Dermis blood vessel endothelial cell (primary cell): ENCODE results near the gene TMEM44. TPM values are rescaled to one million over a fixed set of nuclear protein-coding genes. Genes with fewer than 3 reads are reported as not detected.

Experiments used
- DNase-seq: peaks from one replicate; pipeline ENCODE4 v3.0.0; 2010
- total RNA-seq: library from RNA; depleted of rRNA; stranded (reverse); fragments of >200 nt; gene quantifications from 2 replicates; pipeline ENCODE4 v1.2.3, GENCODE V29; 2014

Gene TMEM44, protein sequence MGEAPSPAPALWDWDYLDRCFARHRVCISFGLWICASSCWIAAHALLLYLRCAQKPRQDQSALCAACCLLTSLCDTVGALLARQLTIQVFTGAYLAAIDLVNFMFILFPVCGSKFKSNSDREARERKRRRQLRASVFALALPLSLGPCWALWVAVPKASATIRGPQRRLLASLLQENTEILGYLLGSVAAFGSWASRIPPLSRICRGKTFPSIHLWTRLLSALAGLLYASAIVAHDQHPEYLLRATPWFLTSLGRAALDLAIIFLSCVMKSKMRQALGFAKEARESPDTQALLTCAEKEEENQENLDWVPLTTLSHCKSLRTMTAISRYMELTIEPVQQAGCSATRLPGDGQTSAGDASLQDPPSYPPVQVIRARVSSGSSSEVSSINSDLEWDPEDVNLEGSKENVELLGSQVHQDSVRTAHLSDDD
- total RNA-seq, result 50.3 and 96.5 TPM in 2 replicates

GRCh38 chr3:194633349-194634004, at the start of gene TMEM44:
TSS of gene TMEM44 (minus strand) at chr3:194633419. CDS start at chr3:194633215, 204 bp downstream.
- peak; percentile 93 for DNase-seq

GRCh38 chr3:194682694-194683310, 49.6 kb upstream of the TMEM44 start:
- peak; percentile 94 for DNase-seq

- no peak for DNase-seq
These were observed 49.0 kb upstream of the TMEM44 start for GRCh38 chr3:194682189-194682693.

GRCh38 chr3:194680888-194681615, 47.8 kb upstream of the TMEM44 start:
- no peak for DNase-seq

GRCh38 chr3:194676471-194676870, 43.3 kb upstream of the TMEM44 start:
- DNase-seq, result no peak

- DNase-seq, result no peak
These were observed 42.5 kb upstream of the TMEM44 start for GRCh38 chr3:194675680-194676079.

- DNase-seq, result no peak
These were observed 41.9 kb upstream of the TMEM44 start for GRCh38 chr3:194675081-194675640.

DNA sequence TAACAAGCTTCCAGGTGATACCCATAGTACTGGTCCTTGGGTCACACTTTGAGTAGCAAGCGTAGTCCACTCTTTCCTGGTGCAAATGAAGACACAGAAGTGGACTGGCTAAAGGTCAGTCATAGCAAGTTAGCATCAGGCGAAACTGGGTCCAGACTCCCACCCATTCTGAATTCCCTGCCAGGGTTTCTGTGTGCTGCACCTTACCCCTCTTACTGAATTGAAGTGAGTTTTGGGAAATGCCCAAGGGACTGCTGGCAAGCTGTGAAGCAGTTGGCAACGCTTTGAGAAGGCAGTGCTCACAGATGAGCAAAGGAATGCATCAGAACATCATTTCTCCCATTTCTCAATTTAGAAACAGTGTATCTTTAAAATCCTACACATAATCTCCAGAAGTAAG, 40.5 kb upstream of the TMEM44 start:
- DNase-seq, result no peak

GRCh38 chr3:194672876-194673275, 39.7 kb upstream of the TMEM44 start:
- DNase-seq, result peak; percentile 66

DNA sequence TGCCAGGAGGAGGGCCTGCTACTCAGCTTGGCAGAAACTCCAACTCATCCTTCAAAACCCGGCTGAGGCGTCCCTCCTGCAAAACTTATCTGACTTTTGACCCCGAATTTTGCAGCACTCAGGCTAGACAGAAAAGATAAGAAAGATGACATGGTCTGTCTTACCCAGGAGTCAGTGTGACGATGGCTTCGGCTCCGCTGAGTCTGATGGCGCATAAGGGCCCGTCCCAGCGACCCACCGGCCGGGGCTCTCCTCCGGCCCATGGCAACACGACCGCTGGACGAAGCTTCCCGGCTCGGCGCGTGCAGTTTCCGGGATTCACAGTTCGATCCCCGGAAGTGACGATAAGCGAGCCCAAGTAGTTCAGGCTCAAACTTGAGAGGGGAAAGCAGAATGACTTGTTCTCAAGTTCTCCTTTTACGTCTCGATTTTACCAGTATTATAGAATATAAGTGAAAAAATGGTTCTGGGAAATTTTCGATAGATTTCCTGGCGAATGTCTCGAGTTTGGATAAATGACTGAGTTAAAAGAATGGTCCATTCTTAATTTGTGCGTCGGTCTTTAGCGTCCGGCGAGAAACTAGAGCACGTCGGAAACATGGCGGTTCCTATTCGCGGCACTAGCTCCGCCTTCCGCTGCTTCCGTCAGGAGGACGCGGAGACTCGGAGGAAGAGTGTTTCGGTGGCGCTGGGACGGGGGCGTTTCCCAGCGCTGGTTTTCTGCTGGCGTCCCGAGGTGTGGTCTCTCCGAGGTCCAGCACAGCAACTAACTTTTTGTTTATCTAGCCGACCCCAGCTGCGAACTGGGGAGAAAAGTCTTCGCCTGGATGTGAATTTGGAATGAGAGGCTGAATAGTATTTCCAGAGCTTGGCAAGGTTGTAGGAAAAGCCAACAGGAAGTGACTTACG, 38.9 kb upstream of the TMEM44 start, which contains the start of gene LSG1:
Gene LSG1, minus strand, starts transcription at position 292 of the 909 bp plus-strand sequence. Its CDS starts 29 bp downstream, at position 263.
- DNase-seq, result peak; percentile 97

DNA sequence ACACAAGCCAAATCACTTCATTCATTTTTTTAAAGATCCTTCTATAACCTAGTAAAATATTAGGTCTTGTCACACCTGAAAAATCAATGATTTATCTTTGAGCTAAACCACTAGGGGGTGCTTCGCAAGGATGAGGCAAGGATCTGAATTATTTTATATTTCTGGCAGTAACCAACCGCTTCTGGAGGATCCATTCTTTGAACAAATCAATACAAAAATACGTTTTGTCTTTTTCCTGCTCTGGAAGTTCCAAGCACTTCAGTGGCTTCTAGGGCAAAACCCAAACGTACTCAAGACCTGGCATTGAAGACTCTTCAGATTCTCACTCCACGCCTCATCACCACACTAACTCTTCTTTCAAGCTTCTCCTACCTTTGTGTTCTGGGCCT, 38.3 kb upstream of the TMEM44 start:
- peak; percentile 70 for DNase-seq

DNA sequence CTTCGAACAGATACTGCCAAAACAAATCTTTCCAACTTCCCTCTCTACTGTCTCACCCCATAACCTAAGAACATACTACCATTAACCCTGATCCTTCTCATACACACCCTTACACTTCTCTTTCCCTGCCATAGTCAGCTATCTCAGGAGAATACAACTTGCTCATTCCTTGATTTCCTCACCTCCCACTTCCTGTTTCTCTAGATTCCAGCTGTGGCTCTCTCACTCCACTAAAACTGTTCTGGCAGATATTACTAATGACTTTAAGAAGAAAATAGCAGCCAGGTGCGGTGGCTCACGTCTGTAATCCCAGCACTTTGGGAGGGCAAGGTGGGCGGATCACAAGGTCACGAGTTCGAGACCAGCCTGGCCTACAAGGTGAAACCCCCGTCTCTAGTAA, 34.1 kb upstream of the TMEM44 start:
- no peak for DNase-seq

DNA sequence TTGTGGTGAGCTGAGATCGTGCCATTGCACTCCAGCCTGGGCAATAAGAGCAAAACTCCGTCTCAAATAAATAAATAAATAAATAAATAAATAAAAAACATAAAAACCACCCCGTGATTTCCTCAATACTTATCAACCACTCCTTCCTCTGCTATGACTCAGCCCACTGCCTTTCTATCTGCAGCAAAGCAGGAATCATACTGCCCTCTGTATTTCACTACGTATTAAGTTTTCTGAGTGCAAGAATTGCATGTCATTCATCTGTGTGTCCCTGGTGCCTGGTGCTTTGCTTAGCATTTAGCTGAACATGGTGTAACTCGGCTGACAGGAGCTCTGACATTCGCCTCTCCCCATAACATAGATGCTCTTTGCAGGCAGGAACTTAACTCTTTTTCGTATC, 31.6 kb upstream of the TMEM44 start:
- DNase-seq, result peak; percentile 92

DNA sequence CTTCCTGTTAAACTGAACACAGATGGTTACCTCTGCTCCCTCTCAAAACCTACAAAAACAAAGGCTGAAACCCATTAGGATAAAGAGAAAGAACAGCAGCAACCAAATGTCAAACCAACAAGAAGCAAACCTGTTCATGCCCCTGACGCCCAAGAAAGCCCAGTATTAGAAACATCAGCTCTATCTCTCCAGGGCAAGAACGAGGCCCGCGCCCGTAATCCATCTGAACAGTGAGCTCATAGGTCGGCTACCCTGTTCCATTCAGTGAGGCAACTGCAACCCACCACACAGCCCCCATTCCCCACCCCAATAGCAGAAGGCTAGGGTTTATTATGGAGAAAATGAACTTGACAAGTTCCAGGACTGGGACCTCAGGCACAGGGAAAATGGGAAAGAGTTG, 28.7 kb upstream of the TMEM44 start:
- DNase-seq, result no peak

GRCh38 chr3:194661374-194661773, 28.2 kb upstream of the TMEM44 start:
- DNase-seq, result peak; percentile 89

DNA sequence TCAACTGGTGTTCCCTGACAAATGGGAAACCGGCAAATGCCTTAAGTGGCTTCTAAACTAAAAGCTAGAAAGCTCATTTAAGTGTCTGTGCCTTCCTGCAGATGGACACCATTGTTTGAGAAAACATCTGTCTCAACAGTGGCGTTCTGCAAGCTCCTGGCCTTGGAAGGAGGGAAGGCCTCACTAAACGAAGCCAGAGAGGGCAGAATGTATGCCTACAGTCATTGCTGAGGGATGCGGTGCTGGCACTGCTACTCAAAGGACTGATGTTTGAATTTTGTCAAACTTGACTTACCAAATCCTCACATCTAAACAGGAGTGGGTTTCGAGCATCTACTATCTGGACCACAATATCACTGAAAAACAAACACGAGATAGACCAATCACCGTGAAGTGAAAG, 26.6 kb upstream of the TMEM44 start:
- no peak for DNase-seq

- DNase-seq, result peak; percentile 85
These were observed 25.4 kb upstream of the TMEM44 start for GRCh38 chr3:194658477-194659242.

- DNase-seq, result no peak
These were observed 24.2 kb upstream of the TMEM44 start for GRCh38 chr3:194657439-194657838.

DNA sequence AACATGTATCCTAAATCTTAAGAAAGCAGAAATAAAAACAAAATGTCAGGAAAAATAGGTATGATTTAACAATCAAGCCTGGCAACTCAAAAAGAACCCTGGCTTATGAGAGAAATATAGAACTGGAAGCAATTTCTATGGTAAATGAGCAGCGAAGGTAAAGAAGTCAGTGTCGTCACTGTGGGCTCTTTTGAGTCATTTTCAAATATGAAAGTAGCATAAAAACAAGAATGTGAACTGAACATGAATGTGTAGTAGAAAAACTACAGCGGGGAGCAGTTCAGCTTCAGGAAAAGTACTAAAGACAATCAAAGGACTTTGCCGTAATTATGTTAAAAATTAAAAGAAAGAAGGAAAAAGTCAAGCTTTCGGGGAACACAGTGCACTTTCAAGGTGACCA, 21.2 kb upstream of the TMEM44 start:
- no peak for DNase-seq

- DNase-seq, result no peak
These were observed 14.5 kb upstream of the TMEM44 start for GRCh38 chr3:194647747-194648146.
